DND-41 (cell line): ENCODE data around the gene SRCIN1.
A peak's percentile ranks its signal among the peaks of the same experiment; 100 is the strongest.

Source experiments
- ATAC-seq: fragments of 200-7000 bp; cut with Tn5 transposase; 3 replicates; pipeline ENCODE4 v1.9.1; 2021; ENCODE audit warnings: low read depth; ENCODE audit not compliant: insufficient read depth
- DNase-seq: peaks from one replicate; pipeline ENCODE4 v3.0.0-alpha.2; 2020
- H2AFZ ChIP-seq: 2 replicates; pipeline ENCODE4 v1.6.0; 2012; ENCODE audit warnings: low read depth, low read length
- H3K27ac ChIP-seq: 2 replicates; pipeline ENCODE4 v1.5.1; 2012; ENCODE audit warnings: low read length, inconsistent platforms
- H3K27me3 ChIP-seq: fragments of 200-600 bp; sonication (generic); 2 replicates; pipeline ENCODE4 v1.6.0; 2012; ENCODE audit warnings: low read length, mild to moderate bottlenecking, inconsistent platforms; ENCODE audit not compliant: insufficient read depth, poor library complexity
- H3K36me3 ChIP-seq: 2 replicates; pipeline ENCODE4 v1.5.1; 2012; ENCODE audit warnings: low read length, inconsistent platforms; ENCODE audit not compliant: insufficient read depth
- H3K4me1 ChIP-seq: 2 replicates; pipeline ENCODE4 v1.5.1; 2012; ENCODE audit warnings: mild to moderate bottlenecking, low read length; ENCODE audit not compliant: insufficient read depth
- H3K4me2 ChIP-seq: 2 replicates; pipeline ENCODE4 v1.6.0; 2012; ENCODE audit warnings: mild to moderate bottlenecking, moderate library complexity, low read length, inconsistent platforms; ENCODE audit not compliant: insufficient read depth
- H3K4me3 ChIP-seq, 2 experiments: fragments of 200-600 bp in 1 of 2; shearing (Covaris generic) in 1 of 2; 2 replicates each; pipeline ENCODE4 v1.5.1; 2012 to 2016; ENCODE audit warnings: inconsistent platforms in 2 of 2, low read length in 2 of 2, mild to moderate bottlenecking in 2 of 2, low read depth in 1 of 2, moderate library complexity in 1 of 2
- H3K79me2 ChIP-seq: 2 replicates; pipeline ENCODE4 v1.6.0; 2012; ENCODE audit warnings: low read length, inconsistent platforms; ENCODE audit not compliant: insufficient read depth
- H3K9ac ChIP-seq: 2 replicates; pipeline ENCODE4 v1.6.0; 2012; ENCODE audit warnings: low read depth, mild to moderate bottlenecking, inconsistent platforms, low read length, moderate library complexity
- H3K9me3 ChIP-seq: 2 replicates; pipeline ENCODE4 v1.5.1; 2012; ENCODE audit warnings: low read length, moderate library complexity, mild to moderate bottlenecking, inconsistent platforms; ENCODE audit not compliant: insufficient read depth, severe bottlenecking
- H4K20me1 ChIP-seq: 2 replicates; pipeline ENCODE4 v1.6.0; 2012; ENCODE audit warnings: low read length; ENCODE audit not compliant: insufficient read depth
- CTCF ChIP-seq: IDR thresholded peaks from 2 replicates; pipeline ENCODE4 v1.5.1; 2012; ENCODE audit warnings: borderline replicate concordance, low read length, moderate library complexity, mild to moderate bottlenecking; ENCODE audit not compliant: poor library complexity, severe bottlenecking; ENCODE audit errors: extremely low read depth
- EZH2 ChIP-seq: IDR thresholded peaks from 3 replicates; pipeline ENCODE4 v1.6.1; 2012; ENCODE audit warnings: borderline replicate concordance, low read depth, mild to moderate bottlenecking, moderate library complexity, low read length, inconsistent platforms; ENCODE audit not compliant: severe bottlenecking

The SRCIN1 gene

GRCh38 chr17:38585918-38586529 is 19.7 kb downstream of the SRCIN1 start:
- ATAC-seq (no peak), DNase-seq (no peak)
- Histone ChIP-seq H3K4me2 (no peak overlapping the region), H3K27me3 (peaks cover 8% of the 10 kb centered on the region), H3K9ac (no peak overlapping the region), H3K79me2 (no peaks in the 10 kb centered on the region), H3K9me3 (no peaks in the 10 kb centered on the region), H4K20me1 (peaks cover 15% of the 10 kb centered on the region), H3K36me3 (no peaks in the 10 kb centered on the region), H3K27ac (no peak overlapping the region), H3K4me3 (no peak overlapping the region), H3K4me1 (peaks cover 22% of the 10 kb centered on the region), H2AFZ (no peak overlapping the region)
- TF ChIP-seq CTCF = no peak
- TF ChIP-seq EZH2 = no peak

- ATAC-seq (no peak), DNase-seq (no peak)
- H3K4me1 ChIP-seq = peaks cover 18% of the 10 kb centered on the region
- no peak overlapping the region for H3K4me2 ChIP-seq
- H3K36me3 ChIP-seq = no peaks in the 10 kb centered on the region
- no peak overlapping the region for H3K27ac ChIP-seq
- no peak overlapping the region for H3K4me3 ChIP-seq
- H3K79me2 ChIP-seq = no peaks in the 10 kb centered on the region
- TF ChIP-seq EZH2 (no peak), CTCF (no peak)
- peaks cover 14% of the 10 kb centered on the region for H4K20me1 ChIP-seq
- no peak overlapping the region for H3K9ac ChIP-seq
- H3K27me3 ChIP-seq = peaks cover 8% of the 10 kb centered on the region
- H2AFZ ChIP-seq = no peak overlapping the region
- no peaks in the 10 kb centered on the region for H3K9me3 ChIP-seq
Observed at GRCh38 chr17:38585056-38585917, 20.5 kb downstream of the SRCIN1 start.

- no peak overlapping the region for H3K4me3 ChIP-seq
- H3K27me3 ChIP-seq = peaks cover 8% of the 10 kb centered on the region
Observed at GRCh38 chr17:38584350-38584925, 21.3 kb downstream of the SRCIN1 start.

More at GRCh38 chr17:38584350-38584925, 21.3 kb downstream of the SRCIN1 start:
- Histone ChIP-seq H2AFZ (no peak overlapping the region), H3K79me2 (no peaks in the 10 kb centered on the region), H3K9me3 (no peaks in the 10 kb centered on the region), H3K4me2 (no peak overlapping the region), H3K9ac (no peak overlapping the region), H3K27ac (no peak overlapping the region), H3K4me1 (peaks cover 18% of the 10 kb centered on the region), H4K20me1 (peaks cover 17% of the 10 kb centered on the region), H3K36me3 (no peaks in the 10 kb centered on the region)
- ATAC-seq = peak; percentile 34; the same call in 1 of the 3 replicates
- peak; percentile 51 for DNase-seq
- TF ChIP-seq CTCF (peak; percentile 89), EZH2 (no peak)
